Measurements from ENCODE around the gene INS.

The INS gene

DNA sequence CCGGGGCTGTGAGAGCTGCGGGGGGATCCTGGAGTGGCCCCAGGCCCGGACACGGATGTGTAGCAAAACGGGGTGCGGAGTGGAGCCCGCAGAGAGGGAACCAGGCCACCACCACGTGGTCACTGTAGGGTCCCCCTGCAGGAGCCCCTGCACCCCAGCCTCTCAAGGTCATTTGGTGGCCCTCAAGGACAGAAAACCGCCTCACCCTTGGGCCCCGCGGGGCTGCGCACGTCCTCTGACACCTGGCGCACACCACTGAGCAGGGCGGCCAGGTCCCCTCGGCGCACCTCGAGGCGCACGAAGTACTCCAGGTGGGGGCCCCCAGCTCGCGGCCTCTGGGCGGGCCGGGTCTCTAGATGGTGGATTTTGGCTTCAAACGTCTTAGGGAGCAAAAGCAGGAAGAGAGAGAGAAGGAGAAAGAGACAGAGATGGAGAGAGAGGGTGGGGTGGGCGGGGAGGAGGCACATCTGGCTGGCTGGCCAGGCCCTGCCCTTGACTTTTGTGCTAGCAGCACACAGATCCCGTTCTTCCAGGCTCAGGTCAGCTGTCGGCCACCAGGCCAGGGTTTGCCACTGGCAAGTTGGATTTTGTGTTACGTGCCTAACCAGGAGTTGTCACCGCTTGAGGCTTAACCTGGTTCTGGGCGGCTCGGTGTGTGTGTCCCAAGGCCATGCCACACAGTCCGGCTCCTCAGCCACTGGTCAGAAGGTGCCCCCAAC is 7.4 kb upstream of the INS start:
- H3K4me1 ChIP-seq (ENCODE audit: insufficient read depth, low read length) = no peaks in the 10 kb centered on the region
- H3K27me3 ChIP-seq (ENCODE audit: insufficient read depth, low read length) = peaks cover 8% of the 10 kb centered on the region
- H3K9ac ChIP-seq (ENCODE audit: low read depth, low read length) = no peak overlapping the region
- H3K9me3 ChIP-seq (ENCODE audit: insufficient read depth, low read depth, low read length) = no peaks in the 10 kb centered on the region
- H3K36me3 ChIP-seq (ENCODE audit: insufficient read depth, low read length) = no peaks in the 10 kb centered on the region
- 92% methylated on average over 33 of the region's 33 CpGs for WGBS
- H3K27ac ChIP-seq (ENCODE audit: low read depth, low read length) = no peak overlapping the region
- H3K4me3 ChIP-seq (ENCODE audit: low read length) = no peak overlapping the region

DNA sequence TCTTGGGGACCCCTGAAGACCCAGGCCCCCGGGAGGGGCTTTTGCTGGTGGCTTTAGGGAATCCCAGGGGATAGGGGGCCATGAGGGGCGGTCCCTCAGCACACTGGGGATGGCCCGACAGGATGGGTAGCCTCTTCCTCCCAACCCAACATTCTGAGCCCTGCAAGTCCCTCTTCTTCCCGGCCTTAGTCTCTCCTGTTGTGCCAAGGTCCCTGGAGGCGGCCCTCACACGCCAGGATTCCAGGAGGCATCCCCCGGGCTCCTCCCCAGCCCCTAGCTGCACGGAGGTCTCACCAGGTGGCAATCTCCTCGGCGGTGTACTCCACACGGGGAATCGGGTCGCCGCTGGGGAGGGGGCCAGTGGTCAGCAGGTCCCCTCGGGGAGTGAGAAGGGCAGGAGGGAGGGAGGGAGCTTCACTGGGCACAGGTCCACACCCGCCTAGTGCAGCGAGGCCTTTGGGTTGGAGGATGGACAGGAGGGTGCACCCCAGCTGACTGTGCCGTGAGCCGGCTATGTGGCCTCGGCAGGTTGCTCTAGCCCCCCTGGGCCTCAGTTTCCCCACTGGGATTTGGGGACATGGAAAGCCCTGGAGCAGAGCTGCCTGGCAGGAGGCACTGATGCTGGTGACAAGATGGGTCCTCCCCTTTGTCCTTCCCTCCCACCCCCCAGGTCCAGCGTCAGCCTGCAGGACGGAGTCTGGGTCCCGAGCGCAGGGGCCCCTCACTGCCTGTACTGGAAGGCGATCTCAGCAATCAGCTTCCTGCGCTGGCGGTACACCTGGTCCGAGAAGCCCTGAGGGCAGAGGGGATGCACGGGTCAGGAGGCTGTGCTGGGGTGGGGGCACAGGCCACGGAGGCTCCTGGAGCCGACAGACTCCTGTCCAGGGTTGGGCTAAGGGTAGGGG is 6.4 kb upstream of the INS start:
- peaks cover 8% of the 10 kb centered on the region for H3K27me3 ChIP-seq (ENCODE audit: insufficient read depth, low read length)
- no peaks in the 10 kb centered on the region for H3K9me3 ChIP-seq (ENCODE audit: insufficient read depth, low read depth, low read length)
- no peaks in the 10 kb centered on the region for H3K36me3 ChIP-seq (ENCODE audit: insufficient read depth, low read length)
- H3K4me3 ChIP-seq (ENCODE audit: low read length) = no peak overlapping the region
- H3K9ac ChIP-seq (ENCODE audit: low read depth, low read length) = no peak overlapping the region
- 84% methylated on average over 31 of the region's 31 CpGs for WGBS
- H3K27ac ChIP-seq (ENCODE audit: low read depth, low read length) = no peak overlapping the region
- H3K4me1 ChIP-seq (ENCODE audit: insufficient read depth, low read length) = no peaks in the 10 kb centered on the region

GRCh38 chr11:2166091-2166851 is 5.3 kb upstream of the INS start:
- H3K36me3 ChIP-seq (ENCODE audit: insufficient read depth, low read length) = no peaks in the 10 kb centered on the region
- H3K4me3 ChIP-seq (ENCODE audit: low read length) = peak overlapping the region; percentile 8; the same call in 1 of the 2 replicates
- no peaks in the 10 kb centered on the region for H3K4me1 ChIP-seq (ENCODE audit: insufficient read depth, low read length)
- H3K27me3 ChIP-seq (ENCODE audit: insufficient read depth, low read length) = peaks cover 8% of the 10 kb centered on the region
- WGBS = 37% methylated on average over 70 of the region's 70 CpGs
- H3K9ac ChIP-seq (ENCODE audit: low read depth, low read length) = peak overlapping the region; percentile 36; the same call in 1 of the 2 replicates
- no peaks in the 10 kb centered on the region for H3K9me3 ChIP-seq (ENCODE audit: insufficient read depth, low read depth, low read length)
- H3K27ac ChIP-seq (ENCODE audit: low read depth, low read length) = no peak overlapping the region

DNA sequence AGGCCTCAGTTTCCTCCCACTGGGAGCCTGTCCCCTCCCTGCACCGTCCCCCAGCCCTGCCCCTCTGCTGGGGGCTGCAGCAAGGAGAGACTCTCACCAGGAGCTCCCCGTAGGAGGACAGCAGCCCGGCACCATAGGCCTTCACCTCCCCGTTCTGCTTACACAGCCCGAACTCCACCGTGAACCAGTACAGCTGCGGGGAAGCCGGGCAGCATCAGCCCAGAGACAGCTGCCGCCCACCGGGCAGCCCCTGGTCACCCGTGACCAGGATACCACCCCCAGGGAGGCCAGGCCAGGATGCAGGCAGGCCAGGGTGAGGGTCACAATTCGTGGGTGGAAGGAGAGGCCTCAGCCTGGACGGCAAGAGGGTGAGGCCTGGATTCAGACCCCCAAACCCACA is 4.6 kb upstream of the INS start:
- 90% methylated on average over 13 of the region's 13 CpGs for WGBS
- Histone ChIP-seq H3K27ac (ENCODE audit: low read depth, low read length) (no peak overlapping the region), H3K27me3 (ENCODE audit: insufficient read depth, low read length) (peaks cover 8% of the 10 kb centered on the region), H3K9me3 (ENCODE audit: insufficient read depth, low read depth, low read length) (no peaks in the 10 kb centered on the region), H3K4me3 (ENCODE audit: low read length) (no peak overlapping the region), H3K4me1 (ENCODE audit: insufficient read depth, low read length) (no peaks in the 10 kb centered on the region), H3K9ac (ENCODE audit: low read depth, low read length) (no peak overlapping the region), H3K36me3 (ENCODE audit: insufficient read depth, low read length) (no peaks in the 10 kb centered on the region)

DNA sequence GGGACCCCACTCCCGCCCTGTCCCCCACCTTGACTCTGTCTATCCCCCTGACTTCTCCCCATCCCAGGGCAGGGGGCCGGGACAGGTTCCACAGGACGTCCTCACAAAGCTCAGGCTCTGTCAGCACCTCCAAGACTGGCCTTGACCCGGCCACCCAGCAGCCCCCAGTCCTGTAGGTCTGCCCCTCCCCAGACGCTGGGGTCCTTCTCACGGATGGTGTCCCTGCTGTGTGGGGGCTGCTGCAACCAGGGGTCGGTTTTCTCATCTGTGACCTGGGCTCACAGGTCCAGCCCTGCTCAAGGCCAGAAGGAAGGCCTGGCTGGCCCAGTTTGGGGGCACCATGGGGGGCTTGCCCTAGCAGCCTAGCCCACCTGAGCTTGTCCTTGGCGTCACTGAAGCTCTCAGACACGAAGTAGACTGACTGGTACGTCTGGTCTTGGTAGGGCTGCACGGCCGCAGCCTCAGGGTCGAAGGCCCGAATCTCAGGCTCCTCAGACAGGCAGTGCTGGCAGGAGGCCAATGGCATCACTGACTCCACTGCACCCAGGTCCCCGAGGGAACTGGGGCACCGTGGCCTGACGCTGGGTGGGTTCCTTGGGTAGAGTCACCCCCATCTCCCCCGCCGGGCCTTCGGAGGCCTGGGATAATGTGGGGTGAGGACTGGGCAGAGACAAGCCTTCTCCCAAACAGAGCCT is 4.0 kb upstream of the INS start:
- H3K4me3 ChIP-seq (ENCODE audit: low read length) = no peak overlapping the region
- no peak overlapping the region for H3K9ac ChIP-seq (ENCODE audit: low read depth, low read length)
- H3K27me3 ChIP-seq (ENCODE audit: insufficient read depth, low read length) = peaks cover 8% of the 10 kb centered on the region
- H3K36me3 ChIP-seq (ENCODE audit: insufficient read depth, low read length) = no peaks in the 10 kb centered on the region
- no peak overlapping the region for H3K27ac ChIP-seq (ENCODE audit: low read depth, low read length)
- 94% methylated on average over 19 of the region's 20 CpGs for WGBS
- H3K9me3 ChIP-seq (ENCODE audit: insufficient read depth, low read depth, low read length) = no peaks in the 10 kb centered on the region
- H3K4me1 ChIP-seq (ENCODE audit: insufficient read depth, low read length) = no peaks in the 10 kb centered on the region

- Histone ChIP-seq H3K4me1 (ENCODE audit: insufficient read depth, low read length) (no peaks in the 10 kb centered on the region), H3K36me3 (ENCODE audit: insufficient read depth, low read length) (no peaks in the 10 kb centered on the region), H3K9me3 (ENCODE audit: insufficient read depth, low read depth, low read length) (no peaks in the 10 kb centered on the region), H3K9ac (ENCODE audit: low read depth, low read length) (no peak overlapping the region), H3K27me3 (ENCODE audit: insufficient read depth, low read length) (peaks cover 8% of the 10 kb centered on the region), H3K4me3 (ENCODE audit: low read length) (no peak overlapping the region), H3K27ac (ENCODE audit: low read depth, low read length) (no peak overlapping the region)
- 93% methylated on average over 22 of the region's 22 CpGs for WGBS
These were observed 3.1 kb upstream of the INS start for GRCh38 chr11:2164081-2164480.

DNA sequence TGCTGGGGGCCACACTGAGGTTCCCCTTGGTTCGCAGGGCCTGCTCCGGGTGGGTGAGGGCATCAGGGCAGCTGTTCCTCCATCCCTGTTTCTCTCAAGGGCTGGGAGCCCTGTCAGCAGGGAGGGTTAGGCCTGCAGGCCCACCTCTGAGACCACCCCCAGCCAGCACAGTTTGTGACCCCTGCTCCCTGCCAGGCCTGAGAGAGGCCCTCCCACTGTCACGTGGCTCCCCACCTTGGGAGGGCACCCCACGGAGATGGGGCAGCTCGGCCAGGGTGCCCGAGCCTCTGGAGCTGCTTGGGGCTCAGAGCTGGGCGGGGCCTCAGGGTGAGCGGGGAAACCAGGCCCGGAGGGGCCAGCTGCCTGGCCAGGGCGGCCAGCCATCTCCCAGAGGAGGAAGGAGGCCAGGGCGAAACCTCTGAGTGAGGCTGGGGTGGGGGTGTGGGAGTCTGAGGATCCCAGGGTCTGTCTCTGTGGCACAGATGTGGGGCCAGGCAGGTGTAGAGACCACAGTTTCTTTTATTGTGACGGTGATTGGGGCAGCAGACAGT is 2.5 kb upstream of the INS start:
- Histone ChIP-seq H3K9ac (ENCODE audit: low read depth, low read length) (no peak overlapping the region), H3K4me3 (ENCODE audit: low read length) (no peak overlapping the region), H3K9me3 (ENCODE audit: insufficient read depth, low read depth, low read length) (no peaks in the 10 kb centered on the region), H3K27me3 (ENCODE audit: insufficient read depth, low read length) (peaks cover 8% of the 10 kb centered on the region), H3K4me1 (ENCODE audit: insufficient read depth, low read length) (no peaks in the 10 kb centered on the region), H3K36me3 (ENCODE audit: insufficient read depth, low read length) (no peaks in the 10 kb centered on the region), H3K27ac (ENCODE audit: low read depth, low read length) (no peak overlapping the region)
- 82% methylated on average over 12 of the region's 12 CpGs for WGBS

DNA sequence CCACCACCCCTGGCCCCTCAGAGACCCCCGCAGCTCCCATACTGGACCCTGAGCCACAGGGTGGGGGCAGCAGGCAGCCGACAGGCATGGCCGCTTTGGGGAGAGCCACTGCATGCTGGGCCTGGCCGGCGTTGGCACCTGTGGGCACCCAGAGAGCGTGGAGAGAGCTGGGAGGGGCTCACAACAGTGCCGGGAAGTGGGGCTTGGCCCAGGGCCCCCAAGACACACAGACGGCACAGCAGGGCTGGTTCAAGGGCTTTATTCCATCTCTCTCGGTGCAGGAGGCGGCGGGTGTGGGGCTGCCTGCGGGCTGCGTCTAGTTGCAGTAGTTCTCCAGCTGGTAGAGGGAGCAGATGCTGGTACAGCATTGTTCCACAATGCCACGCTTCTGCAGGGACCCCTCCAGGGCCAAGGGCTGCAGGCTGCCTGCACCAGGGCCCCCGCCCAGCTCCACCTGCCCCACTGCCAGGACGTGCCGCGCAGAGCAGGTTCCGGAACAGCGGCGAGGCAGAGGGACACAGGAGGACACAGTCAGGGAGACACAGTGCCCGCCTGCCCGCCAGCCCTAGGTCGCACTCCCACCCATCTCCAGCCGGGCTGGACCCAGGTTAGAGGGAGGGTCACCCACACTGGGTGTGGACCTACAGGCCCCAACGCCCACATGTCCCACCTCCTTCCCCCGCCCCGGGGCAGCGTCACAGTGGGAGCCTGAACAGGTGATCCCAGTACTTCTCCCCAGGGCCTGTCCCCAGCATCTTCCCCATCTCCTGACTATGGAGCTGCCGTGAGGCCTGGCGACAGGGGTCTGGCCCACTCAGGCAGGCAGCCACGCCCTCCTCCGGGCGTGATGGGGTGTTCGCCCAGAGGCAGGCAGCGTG is 1.2 kb downstream of the INS start:
- no peaks in the 10 kb centered on the region for H3K36me3 ChIP-seq (ENCODE audit: insufficient read depth, low read length)
- WGBS = 90% methylated on average over 36 of the region's 36 CpGs
- H3K9me3 ChIP-seq (ENCODE audit: insufficient read depth, low read depth, low read length) = no peaks in the 10 kb centered on the region
- H3K9ac ChIP-seq (ENCODE audit: low read depth, low read length) = no peak overlapping the region
- H3K4me1 ChIP-seq (ENCODE audit: insufficient read depth, low read length) = no peaks in the 10 kb centered on the region
- H3K27ac ChIP-seq (ENCODE audit: low read depth, low read length) = no peak overlapping the region
- H3K27me3 ChIP-seq (ENCODE audit: insufficient read depth, low read length) = no peaks in the 10 kb centered on the region
- H3K4me3 ChIP-seq (ENCODE audit: low read length) = no peak overlapping the region

- no peak overlapping the region for H3K9ac ChIP-seq (ENCODE audit: low read depth, low read length)
- H3K36me3 ChIP-seq (ENCODE audit: insufficient read depth, low read length) = no peaks in the 10 kb centered on the region
- H3K4me1 ChIP-seq (ENCODE audit: insufficient read depth, low read length) = no peaks in the 10 kb centered on the region
- no peak overlapping the region for H3K4me3 ChIP-seq (ENCODE audit: low read length)
- no peaks in the 10 kb centered on the region for H3K9me3 ChIP-seq (ENCODE audit: insufficient read depth, low read depth, low read length)
- no peaks in the 10 kb centered on the region for H3K27me3 ChIP-seq (ENCODE audit: insufficient read depth, low read length)
- WGBS = 88% methylated on average over 6 of the region's 10 CpGs
- H3K27ac ChIP-seq (ENCODE audit: low read depth, low read length) = no peak overlapping the region
These were observed 2.0 kb downstream of the INS start for GRCh38 chr11:2158966-2159365.

- Histone ChIP-seq H3K9ac (ENCODE audit: low read depth, low read length) (no peak overlapping the region), H3K27me3 (ENCODE audit: insufficient read depth, low read length) (no peaks in the 10 kb centered on the region), H3K27ac (ENCODE audit: low read depth, low read length) (no peak overlapping the region), H3K36me3 (ENCODE audit: insufficient read depth, low read length) (no peaks in the 10 kb centered on the region), H3K4me1 (ENCODE audit: insufficient read depth, low read length) (no peaks in the 10 kb centered on the region), H3K4me3 (ENCODE audit: low read length) (no peak overlapping the region), H3K9me3 (ENCODE audit: insufficient read depth, low read depth, low read length) (no peaks in the 10 kb centered on the region)
- WGBS = 90% methylated on average over 13 of the region's 13 CpGs
These were observed 2.7 kb downstream of the INS start for GRCh38 chr11:2158296-2158737.
